Natural killer cell (primary cell): Measurements from ENCODE around the gene LUZP1. TPM values are rescaled to one million over a fixed set of nuclear protein-coding genes. Genes with fewer than 3 reads are reported as not detected.

Source experiments
- ATAC-seq, 3 donors: fragments of 150-1000 bp in 2 of 3; fragments of 200-7000 bp in 1 of 3; cut with Tn5 transposase; 1 replicate in 1 of 3; 2 replicates in 2 of 3; pipeline ENCODE4 v1.10.0; 2021; ENCODE audit warnings: mild to moderate bottlenecking in 2 of 3, moderate library complexity in 2 of 3
- DNase-seq, 2 donors: peaks; one replicate each; pipeline versions ENCODE4 v3.0.0 to v3.0.0-alpha.2; 2013 to 2021; ENCODE audit warnings: mixed read lengths in 1 of 2
- H3K27ac ChIP-seq: one replicate; pipeline ENCODE4 v1.5.1; 2013; ENCODE audit warnings: mild to moderate bottlenecking, low read length
- H3K27me3 ChIP-seq: one replicate; pipeline ENCODE4 v1.6.1; 2013; ENCODE audit warnings: low read length; ENCODE audit not compliant: control insufficient read depth, insufficient read depth
- H3K36me3 ChIP-seq: one replicate; pipeline ENCODE4 v1.6.1; 2013; ENCODE audit warnings: low read length; ENCODE audit not compliant: control insufficient read depth, insufficient read depth
- H3K4me1 ChIP-seq: one replicate; pipeline ENCODE4 v1.6.1; 2013; ENCODE audit warnings: low read length; ENCODE audit not compliant: control insufficient read depth, insufficient read depth
- H3K4me3 ChIP-seq: one replicate; pipeline ENCODE4 v1.5.1; 2013; ENCODE audit warnings: low read length
- H3K9me3 ChIP-seq: one replicate; pipeline ENCODE4 v1.6.1; 2013; ENCODE audit warnings: low read length; ENCODE audit not compliant: control insufficient read depth, insufficient read depth
- H3K27ac Mint-ChIP-seq, 2 donors: one replicate each; pipeline ENCODE4 v1.8.0; 2022; ENCODE audit warnings: mild to moderate bottlenecking in 2 of 2, mixed read lengths in 2 of 2, moderate library complexity in 1 of 2
- H3K27me3 Mint-ChIP-seq, 2 donors: one replicate each; pipeline ENCODE4 v1.8.0; 2022; ENCODE audit warnings: low read depth in 2 of 2, mixed read lengths in 2 of 2
- H3K36me3 Mint-ChIP-seq: one replicate; pipeline ENCODE4 v1.8.0; 2022; ENCODE audit warnings: mixed read lengths
- H3K4me1 Mint-ChIP-seq, 2 donors: one replicate each; pipeline ENCODE4 v1.8.0; 2022; ENCODE audit warnings: mixed read lengths in 2 of 2
- H3K4me3 Mint-ChIP-seq: one replicate; pipeline ENCODE4 v1.8.0; 2022; ENCODE audit warnings: mild to moderate bottlenecking, moderate library complexity, mixed read lengths
- H3K9me3 Mint-ChIP-seq, 2 donors: one replicate each; pipeline ENCODE4 v1.8.0; 2022; ENCODE audit warnings: mixed read lengths in 2 of 2
- CTCF ChIP-seq: fragments of 200-600 bp; IDR thresholded peaks from one replicate; pipeline ENCODE4 v1.8.0; 2022; ENCODE audit warnings: antibody characterized with exemption
- WGBS: methylation state at CpG from one replicate; pipeline ENCODE4 v1.1.7; 2013; ENCODE audit warnings: missing lambda C conversion rate; ENCODE audit not compliant: insufficient coverage; 5-methylcytosine and 5-hydroxymethylcytosine counted together
- intact Hi-C: fragments of 100-400 bp; cut with micrococcal nuclease; formaldehyde crosslinking; loops from one replicate; pipeline ENCODE4 v1.14.2; 2022
- total RNA-seq, 4 donors: library from RNA; stranded (reverse); fragments of 120-200 nt in 1 of 4; gene quantifications; one replicate each; pipeline versions ENCODE4 v1.2.3 to v1.2.4, GENCODE V29; 2013 to 2022

Gene LUZP1
- total RNA-seq, 3 donors from 2014 or later (not counting 1 experiment from before 2014, with no cell fraction given) = 37.0 to 49.4 (median 39.6) TPM

DNA sequence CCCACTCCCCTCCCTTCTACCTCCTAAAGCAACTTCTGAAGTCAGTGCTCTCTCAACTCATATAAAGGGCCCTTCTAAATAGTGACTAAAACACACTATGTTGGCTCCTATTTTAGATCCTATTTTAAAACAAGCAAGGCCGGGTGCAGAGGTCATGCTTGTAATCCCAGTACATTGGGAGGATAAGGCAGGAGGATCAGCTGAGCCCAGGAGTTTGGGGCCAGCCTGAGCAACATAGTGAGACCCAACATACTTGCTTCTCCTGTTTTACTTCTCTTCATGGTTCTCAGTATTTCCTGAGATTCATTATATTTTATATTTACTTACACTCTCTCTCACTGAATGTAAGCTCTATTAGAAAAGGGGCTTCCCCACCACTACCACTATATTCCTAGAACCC is 42.5 kb downstream of the LUZP1 start:
- Histone ChIP-seq H3K27me3 (no peaks in the 10 kb centered on the region), H3K9me3 (no peaks in the 10 kb centered on the region), H3K27ac (no peak overlapping the region), H3K4me1 (no peaks in the 10 kb centered on the region), H3K4me3 (no peak overlapping the region), H3K36me3 (no peaks in the 10 kb centered on the region)
- ATAC-seq (no peak), DNase-seq (no peak)
- Mint-ChIP-seq H3K27ac (peak overlapping the region in 1 of 2 donors; percentile 53), H3K4me3 (no peak overlapping the region), H3K4me1 (peaks cover 42 to 50% of the 10 kb centered on the region in 2 donors), H3K27me3 (no peaks in the 10 kb centered on the region), H3K9me3 (no peaks in the 10 kb centered on the region), H3K36me3 (peaks cover 7% of the 10 kb centered on the region)
- WGBS = 100% methylated on average over 1 of the region's 1 CpG
- no peak for TF ChIP-seq CTCF
- intact Hi-C loops = no loop called here

DNA sequence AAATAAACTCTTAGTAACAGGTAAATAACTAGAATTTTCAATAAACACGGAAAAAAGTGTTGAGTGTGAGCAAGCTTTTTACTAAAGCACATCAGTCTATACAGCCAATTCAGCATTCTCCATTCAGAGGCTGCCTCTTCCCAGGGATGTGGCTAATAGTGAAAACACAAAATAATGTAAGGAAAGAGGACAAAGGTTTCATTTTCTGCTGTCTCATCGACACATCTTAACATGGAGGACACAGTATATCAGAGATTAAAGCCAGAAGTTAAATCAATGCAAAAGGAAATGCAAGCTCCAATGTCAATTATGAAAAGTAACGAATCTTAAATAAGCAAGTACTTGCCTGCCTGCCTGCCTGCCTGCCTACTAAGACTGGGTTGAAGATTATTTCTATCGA is 43.2 kb downstream of the LUZP1 start:
- Mint-ChIP-seq H3K4me1 (peaks cover 38 to 49% of the 10 kb centered on the region in 2 donors), H3K27ac (peak overlapping the region in 1 of 2 donors; percentile 66), H3K9me3 (no peaks in the 10 kb centered on the region), H3K4me3 (no peak overlapping the region), H3K27me3 (no peaks in the 10 kb centered on the region), H3K36me3 (peaks cover 7% of the 10 kb centered on the region)
- no peaks in the 10 kb centered on the region for H3K4me1 ChIP-seq
- H3K36me3 ChIP-seq = no peaks in the 10 kb centered on the region
- H3K27ac ChIP-seq = no peak overlapping the region
- no peak for DNase-seq
- TF ChIP-seq CTCF = no peak
- H3K27me3 ChIP-seq = no peaks in the 10 kb centered on the region
- H3K4me3 ChIP-seq = no peak overlapping the region
- intact Hi-C loops = no loop called here
- WGBS = 93% methylated on average over 4 of the region's 4 CpGs
- no peaks in the 10 kb centered on the region for H3K9me3 ChIP-seq
- no peak for ATAC-seq

DNA sequence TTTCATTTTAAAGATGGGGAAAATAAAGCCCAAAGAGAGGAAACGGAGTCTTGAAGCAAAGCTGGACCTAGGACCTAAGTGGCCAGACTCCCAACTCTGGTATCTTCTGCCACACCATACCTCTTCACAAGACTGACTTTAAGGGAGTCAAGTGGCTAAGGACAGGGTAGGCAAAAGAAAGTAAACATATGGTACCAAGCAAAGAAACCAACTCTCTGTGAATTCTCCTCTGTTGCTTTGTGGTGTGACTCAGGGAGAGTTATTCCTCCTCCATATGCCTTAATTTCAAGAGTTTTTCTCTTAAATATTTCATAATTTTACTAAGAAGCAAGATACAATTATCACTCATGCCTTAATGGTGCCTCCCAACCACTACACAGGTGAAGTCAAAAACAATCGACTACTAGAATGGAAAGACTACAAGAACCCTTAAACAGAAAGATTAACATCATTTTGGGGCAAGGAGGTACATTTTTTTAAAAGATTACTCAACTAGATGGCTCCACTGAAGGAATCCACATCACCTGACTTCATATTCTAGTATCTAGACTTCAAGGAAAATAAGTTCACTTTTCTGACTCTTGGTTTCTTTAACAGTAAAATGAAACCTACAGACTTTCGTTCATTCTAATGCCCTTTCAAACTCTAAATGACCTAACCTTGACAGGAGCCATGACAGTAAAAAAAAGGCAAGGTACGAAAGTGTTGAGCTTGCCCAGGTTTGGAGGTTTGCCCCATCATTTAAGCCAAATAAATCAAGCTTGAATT is 44.2 kb downstream of the LUZP1 start:
- peaks cover 7% of the 10 kb centered on the region for H3K36me3 Mint-ChIP-seq
- TF ChIP-seq CTCF = no peak
- DNase-seq (no peak), ATAC-seq (no peak)
- peaks cover 37 to 51% of the 10 kb centered on the region in 2 donors for H3K4me1 Mint-ChIP-seq
- no peaks in the 10 kb centered on the region for H3K27me3 ChIP-seq
- H3K4me1 ChIP-seq = peaks cover 9% of the 10 kb centered on the region
- H3K9me3 Mint-ChIP-seq = no peaks in the 10 kb centered on the region
- 86% methylated on average over 4 of the region's 4 CpGs for WGBS
- H3K36me3 ChIP-seq = no peaks in the 10 kb centered on the region
- peak overlapping the region; percentile 21 to 52 for H3K27ac Mint-ChIP-seq
- no peaks in the 10 kb centered on the region for H3K27me3 Mint-ChIP-seq
- intact Hi-C loops = no loop called here
- no peak overlapping the region for H3K4me3 Mint-ChIP-seq
- no peak overlapping the region for H3K27ac ChIP-seq
- H3K4me3 ChIP-seq = no peak overlapping the region
- no peaks in the 10 kb centered on the region for H3K9me3 ChIP-seq

DNA sequence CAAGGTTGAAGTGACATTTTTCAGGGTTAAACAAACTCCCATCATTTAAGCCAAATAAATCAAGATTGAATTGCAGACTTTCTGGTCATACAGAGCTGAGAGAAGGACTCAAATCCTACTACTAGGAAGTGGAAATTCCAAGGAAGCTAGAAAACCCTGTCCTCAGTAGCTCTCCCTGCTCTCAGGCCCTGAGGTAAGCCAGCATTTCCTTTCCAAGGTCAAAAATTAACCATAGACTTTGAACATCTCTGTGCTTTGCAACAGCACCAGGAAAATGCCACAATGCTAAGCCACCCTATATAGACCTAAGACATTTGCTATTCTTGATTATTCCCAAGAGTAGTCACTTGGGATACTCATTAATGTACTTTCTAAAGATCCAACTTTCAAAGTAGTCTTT is 45.1 kb downstream of the LUZP1 start:
- Mint-ChIP-seq H3K9me3 (no peaks in the 10 kb centered on the region), H3K36me3 (peaks cover 7% of the 10 kb centered on the region), H3K4me1 (peaks cover 45 to 54% of the 10 kb centered on the region in 2 donors), H3K4me3 (no peak overlapping the region), H3K27me3 (no peaks in the 10 kb centered on the region), H3K27ac (peak overlapping the region; percentile 21 to 52)
- no peak overlapping the region for H3K27ac ChIP-seq
- intact Hi-C loops = no loop called here
- ATAC-seq (no peak), DNase-seq (no peak)
- H3K9me3 ChIP-seq = no peaks in the 10 kb centered on the region
- no peak overlapping the region for H3K4me3 ChIP-seq
- peaks cover 13% of the 10 kb centered on the region for H3K4me1 ChIP-seq
- H3K36me3 ChIP-seq = no peaks in the 10 kb centered on the region
- TF ChIP-seq CTCF = no peak
- no peaks in the 10 kb centered on the region for H3K27me3 ChIP-seq
